ENCODE results near the gene RNU4-1. TPM values are rescaled to one million over a fixed set of nuclear protein-coding genes. Genes with fewer than 3 reads are reported as not detected.
"Not testable (repeated sequence)": the region's sequence is repeated elsewhere in the genome, so short reads cannot be mapped to it uniquely, and the experiment has no call there.

RNU4-1 gene
- total RNA-seq: under 1 TPM in 2 of 4 donors, not detected in 2; under 0.01 TPM

- peak; percentile 66 to 90 for DNase-seq (ENCODE audit: low spot score in 2 of 2)
- WGBS, 2 donors: 0 to 1% methylated on average over 29 of the region's 29 CpGs
- intact Hi-C loops (cut with DNase I; ENCODE audit: low total_unique reads): no loop called here
- TF ChIP-seq CTCF (IDR thresholded peaks at IDR 0.05) (no peak), POLR2A (IDR thresholded peaks at IDR 0.05) (peak in 1 of 2 donors; percentile 8)
- H3K4me3 ChIP-seq (ENCODE audit: low read depth, poor library complexity, severe bottlenecking): peak within 1 kb of the TSS; percentile 51
Observed at GRCh38 chr12:120292661-120293531, at the start of gene RNU4-1. RNU4-1 (minus strand) TSS chr12:120293237.

- TF ChIP-seq POLR2A (IDR thresholded peaks at IDR 0.05): no peak
- no peak for TF ChIP-seq CTCF (IDR thresholded peaks at IDR 0.05)
- intact Hi-C loops (cut with DNase I; ENCODE audit: low total_unique reads): no loop called here
- DNase-seq (ENCODE audit: low spot score in 2 of 2): no peak
- 65 to 70% methylated on average over 26 to 30 of the region's 30 CpGs for WGBS, 2 donors
- H3K4me3 ChIP-seq (ENCODE audit: low read depth, poor library complexity, severe bottlenecking): no peak overlapping the region
Observed at GRCh38 chr12:120342175-120343038, 49.4 kb upstream of the RNU4-1 start.

GRCh38 chr12:120339256-120339655, 46.2 kb upstream of the RNU4-1 start:
- DNase-seq (ENCODE audit: low spot score in 2 of 2): no peak
- H3K4me3 ChIP-seq (ENCODE audit: low read depth, poor library complexity, severe bottlenecking): no peak overlapping the region
- TF ChIP-seq POLR2A (IDR thresholded peaks at IDR 0.05) (no peak), CTCF (IDR thresholded peaks at IDR 0.05) (no peak)
- intact Hi-C loops (cut with DNase I; ENCODE audit: low total_unique reads): no loop called here
- 96 to 98% methylated on average over 4 of the region's 4 CpGs for WGBS, 2 donors

GRCh38 chr12:120337730-120338129, 44.7 kb upstream of the RNU4-1 start:
- H3K4me3 ChIP-seq (ENCODE audit: low read depth, poor library complexity, severe bottlenecking): no peak overlapping the region
- TF ChIP-seq CTCF (IDR thresholded peaks at IDR 0.05) (no peak), POLR2A (IDR thresholded peaks at IDR 0.05) (no peak)
- WGBS, 2 donors: 84 to 85% methylated on average over 2 of the region's 2 CpGs
- DNase-seq (ENCODE audit: low spot score in 2 of 2): no peak
- intact Hi-C loops (cut with DNase I; ENCODE audit: low total_unique reads): no loop called here

GRCh38 chr12:120336392-120336791, 43.4 kb upstream of the RNU4-1 start:
- 90 to 91% methylated on average over 2 of the region's 2 CpGs for WGBS, 2 donors
- intact Hi-C loops (cut with DNase I; ENCODE audit: low total_unique reads); DNase-seq (ENCODE audit: low spot score in 2 of 2); H3K4me3 ChIP-seq (ENCODE audit: low read depth, poor library complexity, severe bottlenecking): not testable (repeated sequence)

GRCh38 chr12:120335447-120335846, 42.4 kb upstream of the RNU4-1 start:
- intact Hi-C loops (cut with DNase I; ENCODE audit: low total_unique reads); H3K4me3 ChIP-seq (ENCODE audit: low read depth, poor library complexity, severe bottlenecking): not testable (repeated sequence)
- peak in 1 of 2 donors; percentile 22 for DNase-seq (ENCODE audit: low spot score in 2 of 2)
- WGBS, 2 donors: 20 to 22% methylated on average over 12 of the region's 12 CpGs

Measured in lower leg skin (tissue), 4 donors.